Lung (tissue), 12 donors: ENCODE data around the gene TMEM186. TPM values are rescaled to one million over a fixed set of nuclear protein-coding genes. Genes with fewer than 3 reads are reported as not detected.
"Not testable (repeated sequence)": the region's sequence is repeated elsewhere in the genome, so short reads cannot be mapped to it uniquely, and the experiment has no call there.

Experiments
- ATAC-seq: fragments of 200-7000 bp; cut with Tn5 transposase; one replicate; pipeline ENCODE4 v1.9.1; 2020; ENCODE audit warnings: moderate number of reproducible peaks; ENCODE audit not compliant: insufficient read depth, low FRiP score
- DNase-seq, 3 donors: peaks; one replicate each; pipeline ENCODE4 v3.0.0-alpha.2; 2013 to 2017
- H3K27ac ChIP-seq, 2 donors: one replicate each; pipeline ENCODE4 v1.5.1; 2013; ENCODE audit warnings: mild to moderate bottlenecking in 2 of 2, moderate library complexity in 2 of 2, control low read depth in 1 of 2, inconsistent platforms in 1 of 2, low read depth in 1 of 2, low read length in 1 of 2
- H3K27me3 ChIP-seq, 3 donors: one replicate each; pipeline ENCODE4 v1.5.1; 2013; ENCODE audit warnings: low read length in 2 of 3; ENCODE audit not compliant: control insufficient read depth in 3 of 3, insufficient read depth in 3 of 3
- H3K36me3 ChIP-seq, 4 donors: one replicate each; pipeline ENCODE4 v1.5.1; 2013; ENCODE audit warnings: low read length in 4 of 4, mild to moderate bottlenecking in 1 of 4, moderate library complexity in 1 of 4; ENCODE audit not compliant: control insufficient read depth in 4 of 4, insufficient read depth in 4 of 4
- H3K4me1 ChIP-seq, 5 donors: one replicate each; pipeline ENCODE4 v1.5.1; 2013; ENCODE audit warnings: low read length in 5 of 5, mild to moderate bottlenecking in 2 of 5, moderate library complexity in 1 of 5; ENCODE audit not compliant: control insufficient read depth in 5 of 5, insufficient read depth in 5 of 5
- H3K4me3 ChIP-seq: one replicate; pipeline ENCODE4 v1.5.1; 2013; ENCODE audit warnings: mild to moderate bottlenecking, control low read depth, moderate library complexity
- H3K9ac ChIP-seq, 2 donors: one replicate each; pipeline ENCODE4 v1.5.1; 2013; ENCODE audit warnings: low read length in 2 of 2, control low read depth in 1 of 2; ENCODE audit not compliant: insufficient read depth in 1 of 2
- H3K9me3 ChIP-seq, 4 donors: one replicate each; pipeline ENCODE4 v1.5.1; 2013; ENCODE audit warnings: low read length in 3 of 4, mild to moderate bottlenecking in 1 of 4, moderate library complexity in 1 of 4; ENCODE audit not compliant: control insufficient read depth in 4 of 4, insufficient read depth in 3 of 4
- CTCF ChIP-seq: IDR thresholded peaks from 2 replicates; pipeline ENCODE4 v1.5.1; 2012; ENCODE audit warnings: mild to moderate bottlenecking; ENCODE audit errors: control extremely low read depth, extremely low read depth
- WGBS, 2 donors: extraction: QIAGEN DNeasy Blood & Tissue Kit; methylation state at CpG; one replicate each; pipeline ENCODE4 v1.1.7; 2013; 5-methylcytosine and 5-hydroxymethylcytosine counted together
- polyA plus RNA-seq, 2 donors: library from polyadenylated mRNA; stranded (reverse); fragments of 200-250 nt; gene quantifications; one replicate each; pipeline ENCODE4 v1.2.1, GENCODE V29; 2013
- total RNA-seq, 2 donors: library from RNA; depleted of rRNA in 1 of 2; stranded (reverse); fragments of >200 nt in 1 of 2; gene quantifications; one replicate each; pipeline ENCODE4 v1.2.1, GENCODE V29; 2014 to 2021
- donor health status: control.
- donor health status: control.
- donor health status: Bipolar disorder and iron deficiency.
- donor health status: healthy.
- donor health status: DM: yes; HTN: yes; CAD: no.

The TMEM186 gene
- total and polyA plus RNA-seq, 4 donors: 6.5 to 10.7 (median 8.2) TPM

DNA sequence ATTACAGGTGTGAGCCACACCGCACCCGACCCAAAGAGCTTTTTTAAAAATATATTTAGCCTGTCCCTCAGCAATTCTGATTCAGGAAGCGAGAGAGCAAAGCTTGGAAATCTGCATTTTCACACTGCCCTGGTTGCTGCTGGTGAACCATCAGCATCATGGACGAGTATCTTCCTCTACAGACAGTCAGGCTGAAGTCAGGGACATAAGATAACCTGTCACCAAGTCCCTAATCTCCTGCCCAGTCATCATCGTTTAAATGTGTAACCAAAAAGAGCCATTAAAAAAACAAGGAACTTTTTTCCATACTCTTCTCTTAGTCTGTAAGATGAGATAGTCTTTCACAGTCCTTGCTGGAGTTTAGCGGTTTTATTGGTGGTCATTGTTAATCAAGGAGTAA lies 6.9 kb upstream of the TMEM186 start:
- DNase-seq (no peak), ATAC-seq (no peak)
- peaks cover 0 to 5% (median 2%) of the 10 kb centered on the region in 5 donors for H3K4me1 ChIP-seq
- no peaks in the 10 kb centered on the region for H3K9me3 ChIP-seq
- H3K9ac ChIP-seq: no peak overlapping the region
- no peak overlapping the region for H3K27ac ChIP-seq
- no peak for TF ChIP-seq CTCF
- no peak overlapping the region for H3K4me3 ChIP-seq
- peaks cover 38 to 48% (median 43%) of the 10 kb centered on the region in 4 donors for H3K36me3 ChIP-seq
- 93 to 98% methylated on average over 6 of the region's 6 CpGs for WGBS, 2 donors
- H3K27me3 ChIP-seq: no peaks in the 10 kb centered on the region

DNA sequence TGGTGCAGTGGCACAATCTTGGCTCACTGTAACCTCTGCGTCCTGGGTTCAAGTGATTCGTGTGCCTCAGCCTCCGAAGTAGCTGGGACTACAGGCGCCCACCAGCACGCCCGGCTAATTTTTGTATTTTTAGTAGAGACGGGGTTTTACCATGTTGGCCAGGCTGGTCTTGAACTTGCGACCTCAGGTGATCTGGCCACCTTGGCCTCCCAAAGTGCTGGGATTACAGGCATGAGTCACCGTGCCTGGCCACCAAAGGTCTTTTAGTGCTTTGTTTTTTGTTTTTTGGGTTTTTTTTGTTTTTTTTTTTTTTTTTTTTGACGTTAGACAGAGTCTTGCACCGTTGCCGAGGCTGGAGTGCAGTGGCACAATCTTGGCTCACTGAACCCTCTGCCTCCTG lies 6.3 kb upstream of the TMEM186 start:
- H3K9ac ChIP-seq, H3K4me3 ChIP-seq, ATAC-seq, H3K9me3 ChIP-seq, H3K4me1 ChIP-seq, H3K27me3 ChIP-seq, H3K27ac ChIP-seq, DNase-seq: not testable (repeated sequence)
- H3K36me3 ChIP-seq: peaks cover 38 to 47% (median 40%) of the 10 kb centered on the region in 4 donors
- WGBS, 2 donors: 93 to 96% methylated on average over 12 of the region's 12 CpGs

DNA sequence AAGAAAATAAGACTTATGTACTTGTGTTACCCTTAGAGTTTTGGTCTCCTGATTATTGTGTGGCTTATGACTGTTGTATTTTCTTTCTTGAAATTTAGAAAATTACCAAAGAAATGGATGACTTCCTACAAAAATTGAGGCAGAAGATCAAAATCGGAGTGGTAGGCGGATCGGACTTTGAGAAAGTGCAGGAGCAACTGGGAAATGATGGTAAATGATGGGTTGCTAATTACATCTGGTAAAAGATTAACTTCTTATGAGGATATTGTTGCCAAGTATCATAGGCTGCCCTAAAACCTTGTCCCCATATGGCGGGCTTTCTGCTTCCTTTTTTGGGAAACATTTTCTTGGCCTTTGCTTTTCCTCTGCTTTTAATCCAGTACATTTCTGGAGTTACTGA lies 4.3 kb upstream of the TMEM186 start:
- Histone ChIP-seq H3K9me3 (no peaks in the 10 kb centered on the region), H3K27ac (no peak overlapping the region), H3K27me3 (no peaks in the 10 kb centered on the region), H3K9ac (no peak overlapping the region), H3K36me3 (peaks cover 26 to 32% (median 28%) of the 10 kb centered on the region in 4 donors), H3K4me1 (peaks cover 4 to 17% (median 9%) of the 10 kb centered on the region in 5 donors), H3K4me3 (no peak overlapping the region)
- DNase-seq (no peak), ATAC-seq (no peak)
- WGBS, 2 donors: 95 to 96% methylated on average over 4 of the region's 4 CpGs
- no peak for TF ChIP-seq CTCF

GRCh38 chr16:8798535-8799157 lies 1.2 kb upstream of the TMEM186 start:
- ATAC-seq (no peak), DNase-seq (no peak)
- TF ChIP-seq CTCF: no peak
- H3K36me3 ChIP-seq: peaks cover 8 to 16% (median 15%) of the 10 kb centered on the region in 4 donors
- H3K27me3 ChIP-seq: no peaks in the 10 kb centered on the region
- peak overlapping the region; percentile 50 to 72 for H3K9ac ChIP-seq
- no peaks in the 10 kb centered on the region for H3K9me3 ChIP-seq
- H3K4me1 ChIP-seq: peaks cover 8 to 22% (median 11%) of the 10 kb centered on the region in 5 donors
- H3K4me3 ChIP-seq: peak overlapping the region; percentile 97
- 67 to 75% methylated on average over 7 of the region's 7 CpGs for WGBS, 2 donors
- peak overlapping the region in 1 of 2 donors; percentile 89 for H3K27ac ChIP-seq
